IMR-90 (cell line): ENCODE measurements around the gene MLANA. TPM values are rescaled to one million over a fixed set of nuclear protein-coding genes. Genes with fewer than 3 reads are reported as not detected.

ENCODE experiments used
- ATAC-seq: fragments of 200-7000 bp; cut with Tn5 transposase; 2 replicates; pipeline ENCODE4 v1.9.1; 2020; ENCODE audit warnings: low read depth, mild to moderate bottlenecking, moderate library complexity
- BruUV-seq: library from RNA; stranded (reverse); fragments of 400-500 nt; replicated peaks from 2 replicates; lab custom pipeline; 2021; lab: Mats Ljungman, UMichigan
- CTCF ChIA-PET: fragments of 300-600 bp; formaldehyde crosslinking; extraction: SDS; loops from one replicate; lab custom pipeline; 2021; ENCODE audit warnings: antibody characterized with exemption; lab: Yijun Ruan, JAX
- POLR2A ChIA-PET: fragments of 300-600 bp; sonication (Branson Sonifier 250); formaldehyde crosslinking; loops from one replicate; lab custom pipeline; 2022; ENCODE audit warnings: antibody characterized with exemption; ENCODE audit not compliant: unreplicated experiment; lab: Charles Lee
- DNase-seq: peaks from one replicate; pipeline ENCODE4 v3.0.0; 2013
- H2AFZ ChIP-seq: replicated peaks from 2 replicates; pipeline ENCODE3; 2013; ENCODE audit warnings: low read length, mild to moderate bottlenecking; ENCODE audit not compliant: poor library complexity
- H2AK5ac ChIP-seq: 2 replicates; pipeline ENCODE4 v1.6.1; 2013; ENCODE audit warnings: low read depth, low read length, inconsistent platforms
- H2AK9ac ChIP-seq: replicated peaks from 2 replicates; pipeline ENCODE3; 2013; ENCODE audit warnings: mild to moderate bottlenecking, low read depth, low read length, moderate library complexity; ENCODE audit not compliant: poor library complexity
- H2BK120ac ChIP-seq: 2 replicates; pipeline ENCODE4 v1.6.1; 2013; ENCODE audit warnings: low read depth, low read length, inconsistent platforms
- H2BK15ac ChIP-seq: 3 replicates; pipeline ENCODE4 v1.6.1; 2013; ENCODE audit warnings: low read depth, low read length, inconsistent platforms
- H2BK20ac ChIP-seq: 2 replicates; pipeline ENCODE4 v1.6.1; 2013; ENCODE audit warnings: low read depth, mild to moderate bottlenecking, inconsistent platforms, low read length, moderate library complexity
- H2BK5ac ChIP-seq: 2 replicates; pipeline ENCODE4 v1.6.1; 2013; ENCODE audit warnings: mild to moderate bottlenecking, low read depth, low read length, inconsistent platforms; ENCODE audit not compliant: poor library complexity, severe bottlenecking
- H3K14ac ChIP-seq: replicated peaks from 2 replicates; pipeline ENCODE4 v1.6.1; 2013; ENCODE audit warnings: low read depth, low read length, inconsistent platforms
- H3K18ac ChIP-seq: 2 replicates; pipeline ENCODE4 v1.6.1; 2013; ENCODE audit warnings: low read depth, low read length, control low read depth
- H3K23ac ChIP-seq: 2 replicates; pipeline ENCODE4 v1.6.1; 2013; ENCODE audit warnings: low read depth, low read length, inconsistent platforms
- H3K27ac ChIP-seq: 2 replicates; pipeline ENCODE4 v1.5.1; 2013; ENCODE audit warnings: mild to moderate bottlenecking, control low read depth, low read length; ENCODE audit not compliant: insufficient read depth
- H3K27me3 ChIP-seq: 2 replicates; pipeline ENCODE4 v1.6.1; 2013; ENCODE audit warnings: low read length; ENCODE audit not compliant: control insufficient read depth, insufficient read depth
- H3K36me3 ChIP-seq: 2 replicates; pipeline ENCODE4 v1.6.1; 2013; ENCODE audit warnings: low read length, mixed read lengths; ENCODE audit not compliant: control insufficient read depth, insufficient read depth
- H3K4ac ChIP-seq: 2 replicates; pipeline ENCODE4 v1.6.1; 2013; ENCODE audit warnings: low read depth, low read length, inconsistent platforms
- H3K4me1 ChIP-seq: 2 replicates; pipeline ENCODE4 v1.6.1; 2013; ENCODE audit warnings: low read length, mixed read lengths; ENCODE audit not compliant: control insufficient read depth, insufficient read depth
- H3K4me2 ChIP-seq: 2 replicates; pipeline ENCODE4 v1.6.1; 2013; ENCODE audit warnings: low read depth, mild to moderate bottlenecking, control low read depth, low read length, moderate library complexity
- H3K4me3 ChIP-seq: 2 replicates; pipeline ENCODE4 v1.5.1; 2013; ENCODE audit warnings: low read depth, mild to moderate bottlenecking, control low read depth, low read length, moderate library complexity; ENCODE audit not compliant: insufficient read depth
- H3K56ac ChIP-seq: 2 replicates; pipeline ENCODE4 v1.6.1; 2013; ENCODE audit warnings: low read length, inconsistent platforms; ENCODE audit not compliant: insufficient read depth; ENCODE audit errors: extremely low read depth
- H3K79me1 ChIP-seq, 2 experiments: 2 replicates each; pipeline ENCODE4 v1.6.1; 2013; ENCODE audit warnings: low read length in 2 of 2, inconsistent platforms in 1 of 2, low read depth in 1 of 2
- H3K9ac ChIP-seq: 2 replicates; pipeline ENCODE4 v1.6.1; 2013; ENCODE audit warnings: low read depth, low read length, control low read depth
- H3K9me1 ChIP-seq: 2 replicates; pipeline ENCODE4 v1.6.1; 2013; ENCODE audit warnings: low read length, inconsistent platforms; ENCODE audit not compliant: insufficient read depth
- H3K9me3 ChIP-seq: 2 replicates; pipeline ENCODE4 v1.6.1; 2013; ENCODE audit warnings: low read length; ENCODE audit not compliant: control insufficient read depth, insufficient read depth
- H4K20me1 ChIP-seq: 2 replicates; pipeline ENCODE4 v1.6.1; 2013; ENCODE audit warnings: low read length, inconsistent platforms; ENCODE audit not compliant: insufficient read depth
- H4K5ac ChIP-seq: 2 replicates; pipeline ENCODE4 v1.6.1; 2013; ENCODE audit warnings: mild to moderate bottlenecking, low read depth, low read length, control low read depth
- H4K8ac ChIP-seq, 2 experiments: 2 replicates each; pipeline ENCODE4 v1.6.1; 2013; ENCODE audit warnings: low read depth in 2 of 2, low read length in 2 of 2, control low read depth in 1 of 2, inconsistent platforms in 1 of 2
- H4K91ac ChIP-seq: 2 replicates; pipeline ENCODE4 v1.6.1; 2013; ENCODE audit warnings: low read depth, low read length, inconsistent platforms; ENCODE audit not compliant: insufficient read depth
- BHLHE40 ChIP-seq: fragments of 150-350 bp; IDR thresholded peaks from 2 replicates; pipeline ENCODE4 v1.6.1; 2016; ENCODE audit warnings: mild to moderate bottlenecking, low read depth, low read length
- CEBPB ChIP-seq: IDR thresholded peaks from 2 replicates; pipeline ENCODE4 v1.6.1; 2012; ENCODE audit warnings: low read depth, low read length, improper control_type of control experiment
- CHD1 ChIP-seq: IDR thresholded peaks from 2 replicates; pipeline ENCODE4 v1.6.1; 2012; ENCODE audit warnings: low read depth, low read length, improper control_type of control experiment
- CTCF ChIP-seq: conservative IDR thresholded peaks from 2 replicates; pipeline ENCODE4 v1.5.1; 2012; ENCODE audit warnings: mild to moderate bottlenecking, low read depth, low read length, improper control_type of control experiment
- FOS ChIP-seq: fragments of 150-350 bp; IDR thresholded peaks from 2 replicates; pipeline ENCODE4 v1.6.1; 2016; ENCODE audit warnings: low read depth, low read length
- MAFK ChIP-seq: IDR thresholded peaks from 2 replicates; pipeline ENCODE4 v1.6.1; 2012; ENCODE audit warnings: low read depth, low read length, improper control_type of control experiment
- MAZ ChIP-seq: IDR thresholded peaks from 2 replicates; pipeline ENCODE4 v1.6.1; 2012; ENCODE audit warnings: low read depth, mild to moderate bottlenecking, low read length, improper control_type of control experiment, moderate library complexity, borderline replicate concordance
- MXI1 ChIP-seq: IDR thresholded peaks from 2 replicates; pipeline ENCODE4 v1.6.1; 2012; ENCODE audit warnings: low read depth, mild to moderate bottlenecking, low read length, moderate library complexity, borderline replicate concordance
- POLR2A ChIP-seq: IDR thresholded peaks from 2 replicates; pipeline ENCODE4 v1.6.1; 2012; ENCODE audit warnings: mild to moderate bottlenecking, low read depth, low read length
- RAD21 ChIP-seq: IDR thresholded peaks from 2 replicates; pipeline ENCODE4 v1.6.1; 2012; ENCODE audit warnings: low read length, improper control_type of control experiment
- RFX5 ChIP-seq: IDR thresholded peaks from 2 replicates; pipeline ENCODE4 v1.8.0; 2012; ENCODE audit warnings: low read depth, mild to moderate bottlenecking, low read length, moderate library complexity
- SMC3 ChIP-seq: fragments of 150-350 bp; IDR thresholded peaks from 2 replicates; pipeline ENCODE4 v1.6.1; 2016; ENCODE audit warnings: low read depth, mild to moderate bottlenecking, antibody characterized with exemption, low read length, moderate library complexity
- USF2 ChIP-seq: fragments of 150-350 bp; IDR thresholded peaks from 2 replicates; pipeline ENCODE4 v1.6.1; 2017; ENCODE audit warnings: mild to moderate bottlenecking, antibody characterized with exemption, low read length, low read depth
- WGBS, 2 experiments: methylation state at CpG; one replicate each; pipeline versions ENCODE4 v1.1.5 to v1.1.7; 2013; ENCODE audit warnings: missing lambda C conversion rate in 2 of 2; ENCODE audit not compliant: insufficient read length in 1 of 2; ENCODE audit errors: extremely low coverage in 2 of 2; 5-methylcytosine and 5-hydroxymethylcytosine counted together
- dilution Hi-C: fragments of 300-500 bp; cut with HindIII; formaldehyde crosslinking; loops from one replicate; pipeline ENCODE4 v1.14.3; 2018; ENCODE audit warnings: low sequenced_read_pairs; ENCODE audit not compliant: unreplicated experiment
- in situ Hi-C: fragments of 300-500 bp; cut with MboI; formaldehyde crosslinking; loops from 3 replicates; pipeline ENCODE4 v1.14.3; 2019; ENCODE audit warnings: low sequenced_read_pairs, inconsistent platforms, mixed read lengths
- intact Hi-C: fragments of 100-400 bp; cut with micrococcal nuclease; formaldehyde crosslinking; loops from 2 replicates; pipeline ENCODE4 v1.10.0; 2022
- polyA plus RNA-seq, 3 experiments: library from polyadenylated mRNA; depleted of rRNA; stranded (reverse); fragments of >200 nt; gene quantifications; 2 replicates each; pipeline ENCODE4 v1.2.3, GENCODE V29; 2012; ENCODE audit warnings: low replicate concordance in 1 of 3
- total RNA-seq: library from RNA; depleted of rRNA; stranded (reverse); fragments of >200 nt; gene quantifications from 2 replicates; pipeline ENCODE4 v1.2.3, GENCODE V29; 2012

The MLANA gene
- total and polyA plus RNA-seq, 2 of the 4 experiments (the other 2 are of a cell fraction): not detected

GRCh38 chr9:5866272-5866671, 24.4 kb upstream of the MLANA start:
- H3K9me3 ChIP-seq: no peaks in the 10 kb centered on the region
- no peak overlapping the region for H2AFZ ChIP-seq
- no peak overlapping the region for H2BK15ac ChIP-seq
- ATAC-seq (no peak), DNase-seq (no peak)
- no peak overlapping the region for H3K27ac ChIP-seq
- no peak overlapping the region for H4K5ac ChIP-seq
- H3K56ac ChIP-seq: no peak overlapping the region
- TF ChIP-seq BHLHE40: no peak
- no peak for TF ChIP-seq SMC3
- TF ChIP-seq FOS: no peak
- no peak for TF ChIP-seq CEBPB
- TF ChIP-seq USF2: no peak
- no peak for TF ChIP-seq MXI1
- TF ChIP-seq MAFK: no peak
- TF ChIP-seq POLR2A: no peak
- TF ChIP-seq MAZ: no peak
- no peak for TF ChIP-seq RFX5
- no peak for TF ChIP-seq CHD1
- no peak for TF ChIP-seq CTCF
- TF ChIP-seq RAD21: no peak
- no peak overlapping the region for H2AK5ac ChIP-seq
- H4K8ac ChIP-seq: no peak overlapping the region
- intact Hi-C loops: no loop called here
- no peak overlapping the region for H2AK9ac ChIP-seq
- ChIA-PET CTCF (interaction anchor here (1.0 kb wide), 1 partner anchor 19 kb away, joined by 3 read pairs; no protein-coding TSS in a partner anchor), POLR2A (no interaction called here)
- no peak overlapping the region for H3K4me2 ChIP-seq
- dilution Hi-C loops: no loop called here
- H3K9ac ChIP-seq: no peak overlapping the region
- H2BK20ac ChIP-seq: no peak overlapping the region
- H3K79me1 ChIP-seq: no peaks in the 10 kb centered on the region
- H3K4me3 ChIP-seq: no peak overlapping the region
- no peak overlapping the region for H4K91ac ChIP-seq
- H3K23ac ChIP-seq: no peak overlapping the region
- no peak overlapping the region for H2BK120ac ChIP-seq
- BruUV-seq: no TSS peak
- no peaks in the 10 kb centered on the region for H3K4me1 ChIP-seq
- WGBS, 2 experiments: no CpG with 5 or more reads among the region's 2 CpGs
- in situ Hi-C loops: no loop called here
- H3K27me3 ChIP-seq: no peaks in the 10 kb centered on the region; the same call in 1 of the 2 replicates
- H3K36me3 ChIP-seq: no peaks in the 10 kb centered on the region
- H3K4ac ChIP-seq: no peak overlapping the region
- no peaks in the 10 kb centered on the region for H4K20me1 ChIP-seq
- H3K18ac ChIP-seq: no peak overlapping the region
- no peak overlapping the region for H2BK5ac ChIP-seq
- no peak overlapping the region for H3K14ac ChIP-seq
- no peaks in the 10 kb centered on the region; the same call in 1 of the 2 replicates for H3K9me1 ChIP-seq
